Upper lobe of right lung (tissue), 1 donor: ENCODE results near the gene SLC35D3. TPM values are rescaled to one million over a fixed set of nuclear protein-coding genes. Genes with fewer than 3 reads are reported as not detected.
"Not testable (repeated sequence)": the region's sequence is repeated elsewhere in the genome, so short reads cannot be mapped to it uniquely, and the experiment has no call there.

Experiments
- ATAC-seq: fragments of 200-7000 bp; cut with Tn5 transposase; one replicate; pipeline ENCODE4 v1.9.1; 2020; ENCODE audit warnings: mild to moderate bottlenecking, moderate library complexity
- DNase-seq: peaks from one replicate; pipeline ENCODE4 v3.0.0-alpha.2; 2020
- H3K27ac ChIP-seq: fragments of 200-600 bp; one replicate; pipeline ENCODE4 v1.8.0; 2022
- H3K27me3 ChIP-seq: fragments of 200-600 bp; one replicate; pipeline ENCODE4 v1.8.0; 2022; ENCODE audit warnings: mild to moderate bottlenecking
- H3K36me3 ChIP-seq: fragments of 200-600 bp; one replicate; pipeline ENCODE4 v1.8.0; 2022
- H3K4me1 ChIP-seq: fragments of 200-600 bp; one replicate; pipeline ENCODE4 v1.8.0; 2022
- H3K4me3 ChIP-seq: fragments of 200-600 bp; one replicate; pipeline ENCODE4 v1.8.0; 2022; ENCODE audit warnings: mild to moderate bottlenecking
- H3K9me3 ChIP-seq: fragments of 200-600 bp; one replicate; pipeline ENCODE4 v1.8.0; 2022
- CTCF ChIP-seq: fragments of 200-600 bp; IDR thresholded peaks from one replicate; pipeline ENCODE4 v1.8.0; 2022; ENCODE audit warnings: antibody characterized with exemption
- intact Hi-C: fragments of 100-400 bp; cut with DNase I; formaldehyde crosslinking; loops from one replicate; pipeline ENCODE4 v1.11.0; 2022
- total RNA-seq: library from RNA; stranded (reverse); fragmentation: NEBNext Ultra II Directional; extraction: Animal tissue kit (Norgen Biotek cat#: 25700); gene quantifications from one replicate; pipeline ENCODE4 v1.2.1, GENCODE V29; 2021
- donor health status: DM: no; HTN: yes; CAD: no; lungs with severe emphysema.

SLC35D3 gene
- total RNA-seq, 1 donor from 2014 or later: not detected

GRCh38 chr6:136969433-136969832 is 47.3 kb downstream of the SLC35D3 start:
- H3K27ac ChIP-seq: no peak overlapping the region
- DNase-seq (no peak), ATAC-seq (no peak)
- H3K9me3 ChIP-seq: no peaks in the 10 kb centered on the region
- no peaks in the 10 kb centered on the region for H3K36me3 ChIP-seq
- no peaks in the 10 kb centered on the region for H3K4me1 ChIP-seq
- H3K4me3 ChIP-seq: no peak overlapping the region
- H3K27me3 ChIP-seq: no peaks in the 10 kb centered on the region
- intact Hi-C loops: no loop called here
- no peak for TF ChIP-seq CTCF

GRCh38 chr6:136969930-136970329 is 47.8 kb downstream of the SLC35D3 start:
- Histone ChIP-seq H3K4me3 (no peak overlapping the region), H3K36me3 (no peaks in the 10 kb centered on the region), H3K27me3 (no peaks in the 10 kb centered on the region), H3K27ac (no peak overlapping the region), H3K9me3 (no peaks in the 10 kb centered on the region), H3K4me1 (no peaks in the 10 kb centered on the region)
- DNase-seq: no peak
- ATAC-seq: no peak
- intact Hi-C loops: no loop called here
- no peak for TF ChIP-seq CTCF

- Histone ChIP-seq H3K36me3 (no peaks in the 10 kb centered on the region), H3K27ac (no peak overlapping the region), H3K4me1 (no peaks in the 10 kb centered on the region), H3K4me3 (no peak overlapping the region), H3K27me3 (no peaks in the 10 kb centered on the region), H3K9me3 (no peaks in the 10 kb centered on the region)
- DNase-seq: no peak
- ATAC-seq: no peak
- intact Hi-C loops: no loop called here
- TF ChIP-seq CTCF: no peak
Measured at GRCh38 chr6:136971609-136972008, 49.5 kb downstream of the SLC35D3 start.

GRCh38 chr6:136973781-136974180 is 51.7 kb downstream of the SLC35D3 start:
- H3K36me3 ChIP-seq, DNase-seq, intact Hi-C loops, H3K9me3 ChIP-seq, H3K4me3 ChIP-seq, H3K27me3 ChIP-seq, H3K4me1 ChIP-seq, H3K27ac ChIP-seq, ATAC-seq: not testable (repeated sequence)

Other genes with a start within 250 kb of the SLC35D3 start
- gene MAP3K5, start 129.8 kb upstream of the SLC35D3 start, total RNA-seq: 32.5 TPM
- gene PEX7, start 99.7 kb upstream of the SLC35D3 start, total RNA-seq: 5.6 TPM
- 13.3 TPM for gene IL20RA, start 122.7 kb downstream of the SLC35D3 start, total RNA-seq